Measurements from ENCODE around the gene DNER. TPM values are rescaled to one million over a fixed set of nuclear protein-coding genes. Genes with fewer than 3 reads are reported as not detected.

Gene DNER
- total and polyA plus RNA-seq, 2 of the 13 experiments (the other 11 are each of a cell fraction or from before 2014, with no cell fraction given), result not detected

DNA sequence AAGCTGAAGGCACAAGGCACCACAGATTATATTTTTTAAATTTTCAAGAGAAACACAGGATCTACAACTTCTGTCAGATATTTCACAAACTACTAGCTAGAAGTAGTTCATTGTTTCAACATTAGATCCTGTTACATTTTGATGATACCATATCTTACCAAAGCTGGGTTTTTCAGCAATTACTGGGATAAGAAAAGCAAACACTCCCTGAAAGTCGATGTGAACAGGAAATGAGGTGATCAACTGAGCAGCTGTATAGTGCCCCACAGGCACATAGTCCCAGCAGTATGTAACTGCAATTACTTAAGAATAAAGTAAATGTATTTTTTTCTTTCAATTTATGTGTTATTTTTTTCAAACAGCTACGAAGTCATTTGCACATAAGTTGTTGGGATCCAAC is 103.5 kb downstream of the DNER start:
- POLR2A ChIA-PET, result no interaction called here
- in situ Hi-C loops (cut with HindIII; ENCODE audit: extremely low pct_ligation_motif_present, low pct_unique_long_range_greater_than_20kb), result no loop called here
- Histone ChIP-seq H3K27ac (ENCODE audit: extremely low read length, insufficient read depth, low read length) (no peak overlapping the region), H3K79me2 (ENCODE audit: insufficient read depth, low read length) (no peaks in the 10 kb centered on the region), H3K9me3 (ENCODE audit: low read length) (no peaks in the 10 kb centered on the region), H3K4me2 (ENCODE audit: low read depth, low read length) (no peak overlapping the region), H3K4me1 (ENCODE audit: insufficient read depth, low read length) (no peaks in the 10 kb centered on the region), H4K20me1 (ENCODE audit: insufficient read depth, low read length) (no peaks in the 10 kb centered on the region), H3K27me3 (ENCODE audit: control insufficient read depth in 1 of 2, insufficient read depth in 2 of 2, low read length in 2 of 2) (peaks cover 0 to 4% of the 10 kb centered on the region in 2 experiments; a peak in 1 of 5 replicates), H2AFZ (ENCODE audit: low read length) (no peak overlapping the region), H3K4me3 (replicated peaks in 1 of 3; ENCODE audit: insufficient read depth in 1 of 3, low read depth in 2 of 3, low read length in 3 of 3) (no peak overlapping the region), H3K36me3 (replicated peaks in 1 of 2; ENCODE audit: control insufficient read depth in 1 of 2, insufficient read depth in 2 of 2, low read length in 2 of 2) (no peaks in the 10 kb centered on the region), H3K9ac (ENCODE audit: insufficient read depth, low read depth, low read length) (no peak overlapping the region)
- no TSS peak for BruUV-seq (replicated peaks)
- WGBS (ENCODE audit: low lambda C conversion rate), result under 1% methylated on average over 2 of the region's 2 CpGs
- no peak for FAIRE-seq
- CTCF ChIA-PET (ENCODE audit: low intra/inter-chr PET ratio, low total read pairs), result no interaction called here
- DNase-seq (ENCODE audit: low spot score), result no peak
- no peak for ATAC-seq
- intact Hi-C loops (cut with micrococcal nuclease; ENCODE audit: unreplicated experiment), result no loop called here
- TF ChIP-seq MAZ (IDR thresholded peaks at IDR 0.05; ENCODE audit: borderline replicate concordance, low read depth, low read length) (no peak), MAZ (CRISPR knock-in tag; IDR thresholded peaks at IDR 0.05; ENCODE audit: low read depth) (no peak), ZNF414 (CRISPR knock-in tag; IDR thresholded peaks at IDR 0.05) (no peak), MTERF4 (CRISPR knock-in tag; IDR thresholded peaks at IDR 0.05) (no peak), RFX1 (IDR thresholded peaks at IDR 0.05) (no peak), ZBTB38 (CRISPR knock-in tag; IDR thresholded peaks at IDR 0.05) (no peak), SIX4 (CRISPR knock-in tag; IDR thresholded peaks at IDR 0.05) (no peak), EEA1 (CRISPR knock-in tag; IDR thresholded peaks at IDR 0.05; ENCODE audit: borderline replicate concordance) (no peak), ZBTB26 (CRISPR knock-in tag; IDR thresholded peaks at IDR 0.05; ENCODE audit: borderline replicate concordance) (no peak), NR2F2 (IDR thresholded peaks at IDR 0.05; ENCODE audit: borderline replicate concordance, low read depth) (no peak), ZNF788 (CRISPR knock-in tag; IDR thresholded peaks at IDR 0.05; ENCODE audit: borderline replicate concordance) (no peak), ZNF878 (CRISPR knock-in tag; IDR thresholded peaks at IDR 0.05) (no peak)
- TF ChIP-seq, protein P1, sequence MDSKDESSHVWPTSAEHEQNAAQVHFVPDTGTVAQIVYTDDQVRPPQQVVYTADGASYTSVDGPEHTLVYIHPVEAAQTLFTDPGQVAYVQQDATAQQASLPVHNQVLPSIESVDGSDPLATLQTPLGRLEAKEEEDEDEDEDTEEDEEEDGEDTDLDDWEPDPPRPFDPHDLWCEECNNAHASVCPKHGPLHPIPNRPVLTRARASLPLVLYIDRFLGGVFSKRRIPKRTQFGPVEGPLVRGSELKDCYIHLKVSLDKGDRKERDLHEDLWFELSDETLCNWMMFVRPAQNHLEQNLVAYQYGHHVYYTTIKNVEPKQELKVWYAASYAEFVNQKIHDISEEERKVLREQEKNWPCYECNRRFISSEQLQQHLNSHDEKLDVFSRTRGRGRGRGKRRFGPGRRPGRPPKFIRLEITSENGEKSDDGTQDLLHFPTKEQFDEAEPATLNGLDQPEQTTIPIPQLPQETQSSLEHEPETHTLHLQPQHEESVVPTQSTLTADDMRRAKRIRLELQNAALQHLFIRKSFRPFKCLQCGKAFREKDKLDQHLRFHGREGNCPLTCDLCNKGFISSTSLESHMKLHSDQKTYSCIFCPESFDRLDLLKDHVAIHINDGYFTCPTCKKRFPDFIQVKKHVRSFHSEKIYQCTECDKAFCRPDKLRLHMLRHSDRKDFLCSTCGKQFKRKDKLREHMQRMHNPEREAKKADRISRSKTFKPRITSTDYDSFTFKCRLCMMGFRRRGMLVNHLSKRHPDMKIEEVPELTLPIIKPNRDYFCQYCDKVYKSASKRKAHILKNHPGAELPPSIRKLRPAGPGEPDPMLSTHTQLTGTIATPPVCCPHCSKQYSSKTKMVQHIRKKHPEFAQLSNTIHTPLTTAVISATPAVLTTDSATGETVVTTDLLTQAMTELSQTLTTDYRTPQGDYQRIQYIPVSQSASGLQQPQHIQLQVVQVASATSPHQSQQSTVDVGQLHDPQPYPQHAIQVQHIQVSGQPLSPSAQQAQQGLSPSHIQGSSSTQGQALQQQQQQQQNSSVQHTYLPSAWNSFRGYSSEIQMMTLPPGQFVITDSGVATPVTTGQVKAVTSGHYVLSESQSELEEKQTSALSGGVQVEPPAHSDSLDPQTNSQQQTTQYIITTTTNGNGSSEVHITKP (CRISPR knock-in tag; IDR thresholded peaks at IDR 0.05; ENCODE audit: low read depth), result no peak
- TF ChIP-seq, protein P2, sequence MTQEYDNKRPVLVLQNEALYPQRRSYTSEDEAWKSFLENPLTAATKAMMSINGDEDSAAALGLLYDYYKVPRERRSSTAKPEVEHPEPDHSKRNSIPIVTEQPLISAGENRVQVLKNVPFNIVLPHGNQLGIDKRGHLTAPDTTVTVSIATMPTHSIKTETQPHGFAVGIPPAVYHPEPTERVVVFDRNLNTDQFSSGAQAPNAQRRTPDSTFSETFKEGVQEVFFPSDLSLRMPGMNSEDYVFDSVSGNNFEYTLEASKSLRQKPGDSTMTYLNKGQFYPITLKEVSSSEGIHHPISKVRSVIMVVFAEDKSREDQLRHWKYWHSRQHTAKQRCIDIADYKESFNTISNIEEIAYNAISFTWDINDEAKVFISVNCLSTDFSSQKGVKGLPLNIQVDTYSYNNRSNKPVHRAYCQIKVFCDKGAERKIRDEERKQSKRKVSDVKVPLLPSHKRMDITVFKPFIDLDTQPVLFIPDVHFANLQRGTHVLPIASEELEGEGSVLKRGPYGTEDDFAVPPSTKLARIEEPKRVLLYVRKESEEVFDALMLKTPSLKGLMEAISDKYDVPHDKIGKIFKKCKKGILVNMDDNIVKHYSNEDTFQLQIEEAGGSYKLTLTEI (CRISPR knock-in tag; conservative IDR thresholded peaks at IDR 0.05), result no peak
- TF ChIP-seq, protein P3, sequence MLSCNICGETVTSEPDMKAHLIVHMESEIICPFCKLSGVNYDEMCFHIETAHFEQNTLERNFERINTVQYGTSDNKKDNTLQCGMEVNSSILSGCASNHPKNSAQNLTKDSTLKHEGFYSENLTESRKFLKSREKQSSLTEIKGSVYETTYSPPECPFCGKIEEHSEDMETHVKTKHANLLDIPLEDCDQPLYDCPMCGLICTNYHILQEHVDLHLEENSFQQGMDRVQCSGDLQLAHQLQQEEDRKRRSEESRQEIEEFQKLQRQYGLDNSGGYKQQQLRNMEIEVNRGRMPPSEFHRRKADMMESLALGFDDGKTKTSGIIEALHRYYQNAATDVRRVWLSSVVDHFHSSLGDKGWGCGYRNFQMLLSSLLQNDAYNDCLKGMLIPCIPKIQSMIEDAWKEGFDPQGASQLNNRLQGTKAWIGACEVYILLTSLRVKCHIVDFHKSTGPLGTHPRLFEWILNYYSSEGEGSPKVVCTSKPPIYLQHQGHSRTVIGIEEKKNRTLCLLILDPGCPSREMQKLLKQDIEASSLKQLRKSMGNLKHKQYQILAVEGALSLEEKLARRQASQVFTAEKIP (CRISPR knock-in tag; IDR thresholded peaks at IDR 0.05; ENCODE audit: borderline replicate concordance), result no peak

Data from HepG2 (cell line).